ENCODE data around the gene MRGPRF. TPM values are rescaled to one million over a fixed set of nuclear protein-coding genes. Genes with fewer than 3 reads are reported as not detected.

The MRGPRF gene
- polyA plus RNA-seq, 1 of the 3 experiments (the other 2 are of a cell fraction), result 0.18 TPM

DNA sequence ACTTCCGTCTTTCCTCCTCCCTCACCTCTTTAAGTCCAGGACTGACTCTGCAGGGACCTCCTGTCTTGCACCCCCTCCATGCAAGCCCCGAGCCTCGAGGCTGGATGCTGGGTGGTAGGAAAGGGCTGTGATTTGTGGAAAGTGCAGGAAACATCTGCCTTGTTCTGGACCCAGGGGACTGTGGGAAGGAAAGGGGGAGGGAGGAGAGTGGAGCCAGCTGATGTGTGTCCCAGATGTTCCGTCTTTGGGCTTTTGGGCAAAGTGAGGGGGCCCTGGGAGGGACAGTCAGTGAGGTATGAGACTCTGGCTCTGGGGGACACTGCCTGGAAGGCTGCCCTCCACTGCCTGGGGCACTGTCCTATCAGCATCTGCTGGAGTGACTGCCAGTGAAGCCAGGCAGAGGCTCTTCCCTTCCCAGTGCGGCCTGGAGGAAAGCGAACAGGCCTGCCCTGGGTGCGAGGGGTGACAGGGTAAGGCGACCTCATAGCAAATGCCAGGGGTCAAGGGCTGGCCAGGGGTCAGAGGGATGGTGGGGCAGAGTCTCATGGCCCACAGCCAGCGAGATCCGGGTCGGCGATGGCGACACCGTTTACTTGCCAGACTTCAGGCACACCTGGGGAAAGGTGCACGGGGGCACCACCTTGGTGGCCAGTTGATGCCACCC, 34.0 kb downstream of the MRGPRF start (continued):
- TF ChIP-seq MAX (IDR thresholded peaks at IDR 0.05; ENCODE audit: low read depth), result no peak

DNA sequence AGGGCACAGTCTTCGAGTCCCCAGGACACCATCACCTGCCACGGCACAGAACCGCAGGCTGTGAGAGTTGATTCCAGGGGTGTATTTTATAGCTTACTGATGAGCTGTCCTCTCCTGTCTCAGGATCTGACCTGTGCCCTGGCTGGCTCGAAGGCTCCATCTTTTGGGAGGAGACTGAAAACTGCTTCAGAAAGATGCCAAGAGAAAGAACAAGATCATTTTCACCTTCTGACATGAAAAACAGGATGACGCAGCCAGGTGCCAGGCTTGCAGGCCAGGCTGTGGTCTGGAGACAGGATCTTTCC, 34.5 kb downstream of the MRGPRF start:
- POLR2A ChIA-PET, result no interaction called here
- H4K20me1 ChIP-seq (ENCODE audit: insufficient read depth), result no peaks in the 10 kb centered on the region
- no peak overlapping the region for H2AFZ ChIP-seq (ENCODE audit: low read depth)
- H3F3A ChIP-seq (replicated peaks; ENCODE audit: insufficient read depth), result no peaks in the 10 kb centered on the region
- 69% methylated on average over 3 of the region's 5 CpGs for WGBS (ENCODE audit: low lambda C conversion rate)
- no peak overlapping the region for H3K4me3 ChIP-seq (ENCODE audit: low read depth in 2 of 2, low read length in 1 of 2)
- H3K9me3 ChIP-seq, result no peaks in the 10 kb centered on the region
- H3K36me3 ChIP-seq (replicated peaks in 1 of 2; ENCODE audit: control insufficient read depth in 1 of 2, insufficient read depth in 2 of 2, low read length in 1 of 2), result no peaks in the 10 kb centered on the region
- H3K4me2 ChIP-seq, result no peak overlapping the region
- CTCF ChIA-PET, result interaction anchor here (0.6 kb wide), 1 partner anchor 22 kb away, joined by 3 read pairs; no protein-coding TSS in a partner anchor
- H3K27ac ChIP-seq (ENCODE audit: low read depth in 2 of 2, low read length in 1 of 2), result no peak overlapping the region
- no peaks in the 10 kb centered on the region for H3K9me2 ChIP-seq
- no peak for DNase-seq
- no peaks in the 10 kb centered on the region for H3K79me2 ChIP-seq (ENCODE audit: insufficient read depth)
- TF ChIP-seq, protein P1, sequence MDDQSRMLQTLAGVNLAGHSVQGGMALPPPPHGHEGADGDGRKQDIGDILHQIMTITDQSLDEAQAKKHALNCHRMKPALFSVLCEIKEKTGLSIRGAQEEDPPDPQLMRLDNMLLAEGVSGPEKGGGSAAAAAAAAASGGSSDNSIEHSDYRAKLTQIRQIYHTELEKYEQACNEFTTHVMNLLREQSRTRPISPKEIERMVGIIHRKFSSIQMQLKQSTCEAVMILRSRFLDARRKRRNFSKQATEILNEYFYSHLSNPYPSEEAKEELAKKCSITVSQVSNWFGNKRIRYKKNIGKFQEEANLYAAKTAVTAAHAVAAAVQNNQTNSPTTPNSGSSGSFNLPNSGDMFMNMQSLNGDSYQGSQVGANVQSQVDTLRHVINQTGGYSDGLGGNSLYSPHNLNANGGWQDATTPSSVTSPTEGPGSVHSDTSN (IDR thresholded peaks at IDR 0.05), result no peak
- TF ChIP-seq NRF1 (IDR thresholded peaks at IDR 0.05; ENCODE audit: low read depth, low read length) (no peak), RAD21 (IDR thresholded peaks at IDR 0.05; ENCODE audit: low read length) (no peak), JUND (IDR thresholded peaks at IDR 0.05) (no peak), ELF1 (IDR thresholded peaks at IDR 0.05) (no peak), GABPA (IDR thresholded peaks at IDR 0.05; ENCODE audit: low read depth) (no peak), NFIC (IDR thresholded peaks at IDR 0.05; ENCODE audit: borderline replicate concordance) (no peak), SIN3A (IDR thresholded peaks at IDR 0.05; ENCODE audit: borderline replicate concordance, low read depth, low read length) (no peak), ZBTB33 (IDR thresholded peaks at IDR 0.05; ENCODE audit: borderline replicate concordance, low read depth) (no peak), MAX (IDR thresholded peaks at IDR 0.05; ENCODE audit: low read depth) (no peak), POLR2AphosphoS5 (IDR thresholded peaks at IDR 0.05; ENCODE audit: low read depth, low read length) (no peak), MEF2A (IDR thresholded peaks at IDR 0.05; ENCODE audit: borderline replicate concordance, low read depth) (no peak), CTCF (IDR thresholded peaks at IDR 0.05) (no peak), SMC3 (IDR thresholded peaks at IDR 0.05; ENCODE audit: low read depth, low read length) (no peak), USF1 (IDR thresholded peaks at IDR 0.05; ENCODE audit: borderline replicate concordance, low read depth) (no peak), RCOR1 (IDR thresholded peaks at IDR 0.05; ENCODE audit: low read length) (no peak)
- no peak overlapping the region for H3K9ac ChIP-seq
- H3K4me1 ChIP-seq (ENCODE audit: control insufficient read depth in 1 of 2, insufficient read depth in 2 of 2, low read depth in 1 of 2, low read length in 1 of 2), result peaks cover 0 to 13% of the 10 kb centered on the region in 2 experiments; a peak in 1 of 4 replicates
- no peaks in the 10 kb centered on the region for H3K27me3 ChIP-seq (ENCODE audit: insufficient read depth)

Measured in SK-N-SH (cell line).